NT2/D1 (cell line): ENCODE results near the gene EEF1A2.

Experiments used
- SUZ12 ChIP-seq: IDR thresholded peaks from 2 replicates; pipeline ENCODE4 v1.6.1; 2011; ENCODE audit not compliant: insufficient read length, insufficient read depth; ENCODE audit errors: extremely low read depth
- YY1 ChIP-seq: IDR thresholded peaks from 2 replicates; pipeline ENCODE4 v1.6.1; 2011; ENCODE audit not compliant: insufficient read length, insufficient read depth
- ZNF274 ChIP-seq: IDR thresholded peaks from 2 replicates; pipeline ENCODE4 v1.6.1; 2011; ENCODE audit warnings: mild to moderate bottlenecking, low read depth, low read length

- TF ChIP-seq SUZ12, result no peak
- TF ChIP-seq YY1, result no peak
- TF ChIP-seq ZNF274, result no peak
Measured at GRCh38 chr20:63542031-63542559, 43.2 kb upstream of the EEF1A2 start.
